ENCODE measurements around the gene TMEM178B. TPM values are rescaled to one million over a fixed set of nuclear protein-coding genes. Genes with fewer than 3 reads are reported as not detected.

Gene TMEM178B
- total RNA-seq, 2 experiments from 2014 or later: 1.7 TPM

- no peak for DNase-seq
- Mint-ChIP-seq H3K27ac (no peak overlapping the region), H3K27me3 (peaks cover 11% of the 10 kb centered on the region), H3K36me3 (ENCODE audit: low read depth) (no peaks in the 10 kb centered on the region), H3K4me1 (peaks cover 5% of the 10 kb centered on the region), H3K4me3 (no peak overlapping the region), H3K9me3 (no peaks in the 10 kb centered on the region)
- CTCF ChIA-PET: no interaction called here
- POLR2A ChIA-PET: no interaction called here
Measured at GRCh38 chr7:141349338-141349737, 275.5 kb downstream of the TMEM178B start.

GRCh38 chr7:141349804-141350203 is 275.9 kb downstream of the TMEM178B start:
- H3K9me3 Mint-ChIP-seq: no peaks in the 10 kb centered on the region

GRCh38 chr7:141351175-141351574 is 277.3 kb downstream of the TMEM178B start:
- ChIA-PET CTCF (no interaction called here), POLR2A (no interaction called here)
- peaks cover 9% of the 10 kb centered on the region for H3K27me3 Mint-ChIP-seq
- DNase-seq: no peak
- no peaks in the 10 kb centered on the region for H3K36me3 Mint-ChIP-seq (ENCODE audit: low read depth)
- peaks cover 13% of the 10 kb centered on the region for H3K4me1 Mint-ChIP-seq
- H3K9me3 Mint-ChIP-seq: no peaks in the 10 kb centered on the region
- no peak overlapping the region for H3K27ac Mint-ChIP-seq
- no peak overlapping the region for H3K4me3 Mint-ChIP-seq

More at GRCh38 chr7:141349804-141350203, 275.9 kb downstream of the TMEM178B start:
- ChIA-PET CTCF (no interaction called here), POLR2A (no interaction called here)
- no peak for DNase-seq
- no peaks in the 10 kb centered on the region for H3K36me3 Mint-ChIP-seq (ENCODE audit: low read depth)
- H3K4me1 Mint-ChIP-seq: peaks cover 10% of the 10 kb centered on the region
- no peak overlapping the region for H3K4me3 Mint-ChIP-seq
- H3K27me3 Mint-ChIP-seq: peaks cover 11% of the 10 kb centered on the region
- H3K27ac Mint-ChIP-seq: no peak overlapping the region

- Mint-ChIP-seq H3K4me3 (no peak overlapping the region), H3K4me1 (peaks cover 13% of the 10 kb centered on the region)
- DNase-seq: no peak
Measured at GRCh38 chr7:141352955-141353354, 279.1 kb downstream of the TMEM178B start.

GRCh38 chr7:141354251-141354650 is 280.4 kb downstream of the TMEM178B start:
- peaks cover 13% of the 10 kb centered on the region for H3K4me1 Mint-ChIP-seq
- no peak overlapping the region for H3K27ac Mint-ChIP-seq
- ChIA-PET CTCF (no interaction called here), POLR2A (no interaction called here)
- H3K9me3 Mint-ChIP-seq: peaks cover 2% of the 10 kb centered on the region
- DNase-seq: no peak
- H3K4me3 Mint-ChIP-seq: no peak overlapping the region
- H3K36me3 Mint-ChIP-seq (ENCODE audit: low read depth): no peaks in the 10 kb centered on the region
- H3K27me3 Mint-ChIP-seq: peaks cover 6% of the 10 kb centered on the region

More at GRCh38 chr7:141352955-141353354, 279.1 kb downstream of the TMEM178B start:
- H3K27me3 Mint-ChIP-seq: peaks cover 9% of the 10 kb centered on the region
- CTCF ChIA-PET: no interaction called here
- H3K27ac Mint-ChIP-seq: no peak overlapping the region
- POLR2A ChIA-PET: no interaction called here
- no peaks in the 10 kb centered on the region for H3K9me3 Mint-ChIP-seq
- no peaks in the 10 kb centered on the region for H3K36me3 Mint-ChIP-seq (ENCODE audit: low read depth)

- H3K4me3 Mint-ChIP-seq: no peak overlapping the region
- CTCF ChIA-PET: no interaction called here
- POLR2A ChIA-PET: no interaction called here
- peaks cover 13% of the 10 kb centered on the region for H3K4me1 Mint-ChIP-seq
- H3K27me3 Mint-ChIP-seq: peaks cover 6% of the 10 kb centered on the region
- H3K9me3 Mint-ChIP-seq: peaks cover 3% of the 10 kb centered on the region
- no peak overlapping the region for H3K27ac Mint-ChIP-seq
- H3K36me3 Mint-ChIP-seq (ENCODE audit: low read depth): no peaks in the 10 kb centered on the region
- DNase-seq: no peak
Measured at GRCh38 chr7:141355032-141355431, 281.2 kb downstream of the TMEM178B start.

- no peak overlapping the region for H3K4me3 Mint-ChIP-seq
- no peak overlapping the region for H3K27ac Mint-ChIP-seq
- peaks cover 3% of the 10 kb centered on the region for H3K9me3 Mint-ChIP-seq
- POLR2A ChIA-PET: no interaction called here
- no peak for DNase-seq
- no peaks in the 10 kb centered on the region for H3K36me3 Mint-ChIP-seq (ENCODE audit: low read depth)
- H3K27me3 Mint-ChIP-seq: peaks cover 6% of the 10 kb centered on the region
- peaks cover 13% of the 10 kb centered on the region for H3K4me1 Mint-ChIP-seq
- CTCF ChIA-PET: interaction anchor here (0.8 kb wide), 1 partner anchor 14 kb away, joined by 3 read pairs; no protein-coding TSS in a partner anchor
Measured at GRCh38 chr7:141356161-141356560, 282.3 kb downstream of the TMEM178B start.

- peaks cover 2% of the 10 kb centered on the region for H3K27me3 Mint-ChIP-seq
- no peak overlapping the region for H3K27ac Mint-ChIP-seq
- no peak for DNase-seq
- POLR2A ChIA-PET: no interaction called here
- peaks cover 13% of the 10 kb centered on the region for H3K4me1 Mint-ChIP-seq
- peaks cover 3% of the 10 kb centered on the region for H3K9me3 Mint-ChIP-seq
- CTCF ChIA-PET: no interaction called here
- H3K36me3 Mint-ChIP-seq (ENCODE audit: low read depth): no peaks in the 10 kb centered on the region
- no peak overlapping the region for H3K4me3 Mint-ChIP-seq
Measured at GRCh38 chr7:141358386-141358785, 284.5 kb downstream of the TMEM178B start.

- Mint-ChIP-seq H3K9me3 (peaks cover 3% of the 10 kb centered on the region), H3K36me3 (ENCODE audit: low read depth) (no peaks in the 10 kb centered on the region), H3K27me3 (no peaks in the 10 kb centered on the region), H3K4me1 (peaks cover 9% of the 10 kb centered on the region), H3K27ac (no peak overlapping the region), H3K4me3 (no peak overlapping the region)
- ChIA-PET CTCF (no interaction called here), POLR2A (no interaction called here)
- DNase-seq: no peak
Measured at GRCh38 chr7:141359262-141359661, 285.4 kb downstream of the TMEM178B start.

GRCh38 chr7:141359740-141360415 is 286.0 kb downstream of the TMEM178B start:
- ChIA-PET CTCF (no interaction called here), POLR2A (no interaction called here)
- no peaks in the 10 kb centered on the region for H3K27me3 Mint-ChIP-seq
- no peaks in the 10 kb centered on the region for H3K36me3 Mint-ChIP-seq (ENCODE audit: low read depth)
- no peak for DNase-seq
- H3K27ac Mint-ChIP-seq: no peak overlapping the region
- no peak overlapping the region for H3K4me3 Mint-ChIP-seq
- peaks cover 3% of the 10 kb centered on the region for H3K4me1 Mint-ChIP-seq
- peaks cover 3% of the 10 kb centered on the region for H3K9me3 Mint-ChIP-seq

GRCh38 chr7:141360416-141360760 is 286.5 kb downstream of the TMEM178B start:
- POLR2A ChIA-PET: no interaction called here
- CTCF ChIA-PET: no interaction called here
- H3K9me3 Mint-ChIP-seq: peaks cover 3% of the 10 kb centered on the region
- H3K36me3 Mint-ChIP-seq (ENCODE audit: low read depth): no peaks in the 10 kb centered on the region
- DNase-seq: no peak
- H3K4me1 Mint-ChIP-seq: no peaks in the 10 kb centered on the region
- H3K4me3 Mint-ChIP-seq: no peak overlapping the region
- no peak overlapping the region for H3K27ac Mint-ChIP-seq
- no peaks in the 10 kb centered on the region for H3K27me3 Mint-ChIP-seq

GRCh38 chr7:141360803-141361202 is 286.9 kb downstream of the TMEM178B start:
- H3K4me1 Mint-ChIP-seq: no peaks in the 10 kb centered on the region
- ChIA-PET CTCF (no interaction called here), POLR2A (no interaction called here)
- H3K9me3 Mint-ChIP-seq: peaks cover 3% of the 10 kb centered on the region
- H3K27ac Mint-ChIP-seq: no peak overlapping the region
- no peaks in the 10 kb centered on the region for H3K27me3 Mint-ChIP-seq
- DNase-seq: no peak
- no peak overlapping the region for H3K4me3 Mint-ChIP-seq
- no peaks in the 10 kb centered on the region for H3K36me3 Mint-ChIP-seq (ENCODE audit: low read depth)

GRCh38 chr7:141361479-141361878 is 287.6 kb downstream of the TMEM178B start:
- no peaks in the 10 kb centered on the region for H3K36me3 Mint-ChIP-seq (ENCODE audit: low read depth)
- ChIA-PET POLR2A (no interaction called here), CTCF (no interaction called here)
- no peak for DNase-seq
- no peaks in the 10 kb centered on the region for H3K27me3 Mint-ChIP-seq
- H3K9me3 Mint-ChIP-seq: peaks cover 3% of the 10 kb centered on the region
- no peak overlapping the region for H3K4me3 Mint-ChIP-seq
- H3K27ac Mint-ChIP-seq: no peak overlapping the region
- H3K4me1 Mint-ChIP-seq: no peaks in the 10 kb centered on the region

GRCh38 chr7:141361960-141362359 is 288.1 kb downstream of the TMEM178B start:
- Mint-ChIP-seq H3K4me1 (no peaks in the 10 kb centered on the region), H3K27ac (no peak overlapping the region), H3K36me3 (ENCODE audit: low read depth) (no peaks in the 10 kb centered on the region), H3K9me3 (peaks cover 3% of the 10 kb centered on the region), H3K4me3 (no peak overlapping the region), H3K27me3 (no peaks in the 10 kb centered on the region)
- ChIA-PET POLR2A (no interaction called here), CTCF (no interaction called here)
- no peak for DNase-seq
